Measurements from ENCODE around the gene ENTPD2. TPM values are rescaled to one million over a fixed set of nuclear protein-coding genes. Genes with fewer than 3 reads are reported as not detected.

Gene ENTPD2
- total and polyA plus RNA-seq, 4 donors: 0.09 to 0.40 (median 0.21) TPM

DNA sequence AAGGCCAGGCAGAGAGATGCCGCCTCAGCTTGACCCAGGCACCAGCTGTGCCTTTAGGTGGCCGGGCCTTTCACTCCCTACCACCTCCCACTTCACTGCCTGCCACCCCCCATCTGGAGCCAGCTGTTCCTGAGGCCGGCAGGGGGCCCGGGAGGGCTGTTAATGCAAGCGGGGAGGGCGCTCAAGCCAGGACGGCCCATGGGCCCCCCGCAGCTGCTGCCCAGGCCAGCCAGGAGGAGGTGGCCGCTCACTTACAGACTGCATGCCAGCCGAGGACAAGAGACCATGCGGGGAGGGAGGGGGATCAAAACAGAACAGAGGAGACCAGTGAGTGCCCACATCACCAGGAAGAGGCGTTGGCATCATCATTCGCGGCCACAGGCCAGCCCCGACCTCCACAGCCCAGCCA is 30.3 kb downstream of the ENTPD2 start:
- TF ChIP-seq JUND (IDR thresholded peaks at IDR 0.05): no peak
- TF ChIP-seq SP1 (IDR thresholded peaks at IDR 0.05): no peak
- TF ChIP-seq, protein P1, sequence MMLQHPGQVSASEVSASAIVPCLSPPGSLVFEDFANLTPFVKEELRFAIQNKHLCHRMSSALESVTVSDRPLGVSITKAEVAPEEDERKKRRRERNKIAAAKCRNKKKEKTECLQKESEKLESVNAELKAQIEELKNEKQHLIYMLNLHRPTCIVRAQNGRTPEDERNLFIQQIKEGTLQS (IDR thresholded peaks at IDR 0.05): no peak
- Histone ChIP-seq H3K9me3 (ENCODE audit: control insufficient read depth in 4 of 4, low read length in 3 of 4) (no peaks in the 10 kb centered on the region), H3K9ac (ENCODE audit: low read depth in 1 of 2, low read length in 2 of 2) (no peak overlapping the region), H3K36me3 (ENCODE audit: control insufficient read depth in 4 of 4, insufficient read depth in 3 of 4, low read depth in 1 of 4, low read length in 3 of 4) (no peaks in the 10 kb centered on the region), H3K4me1 (ENCODE audit: control insufficient read depth in 4 of 4, insufficient read depth in 4 of 4, low read length in 3 of 4) (peaks cover 33 to 59% (median 46%) of the 10 kb centered on the region in 4 donors), H3K4me3 (ENCODE audit: low read depth in 1 of 3, low read length in 3 of 3) (no peak overlapping the region), H3K27me3 (ENCODE audit: control insufficient read depth in 4 of 4, insufficient read depth in 4 of 4, low read length in 3 of 4) (no peaks in the 10 kb centered on the region), H3K27ac (ENCODE audit: low read depth in 1 of 2, low read length in 2 of 2) (peak overlapping the region; percentile 22 to 44)
- WGBS: 89% methylated on average over 15 of the region's 15 CpGs
- DNase-seq (ENCODE audit: low spot score): no peak

DNA sequence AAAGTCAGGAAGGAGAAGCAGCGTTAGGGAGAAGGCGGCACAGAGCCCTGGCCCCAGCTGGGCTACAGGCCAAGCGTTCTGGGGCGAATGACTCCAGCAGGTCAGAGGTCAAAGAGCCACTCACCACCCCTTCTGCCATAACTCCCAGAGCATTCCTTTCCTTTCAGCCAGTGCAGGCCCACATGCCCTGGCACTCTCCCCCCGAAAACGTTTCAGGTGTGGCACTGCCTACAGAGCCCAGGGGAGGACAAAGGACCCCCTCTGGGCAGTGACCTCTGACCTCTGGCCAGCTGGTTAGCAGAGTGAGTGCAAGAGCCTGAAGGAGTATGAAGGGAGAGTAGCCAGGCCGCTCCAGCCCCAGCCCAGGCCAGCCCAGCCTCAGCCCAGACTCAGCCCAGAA is 30.7 kb downstream of the ENTPD2 start:
- Histone ChIP-seq H3K9me3 (ENCODE audit: control insufficient read depth in 4 of 4, low read length in 3 of 4) (no peaks in the 10 kb centered on the region), H3K4me3 (ENCODE audit: low read depth in 1 of 3, low read length in 3 of 3) (no peak overlapping the region), H3K27ac (ENCODE audit: low read depth in 1 of 2, low read length in 2 of 2) (peak overlapping the region; percentile 22 to 44), H3K9ac (ENCODE audit: low read depth in 1 of 2, low read length in 2 of 2) (no peak overlapping the region), H3K36me3 (ENCODE audit: control insufficient read depth in 4 of 4, insufficient read depth in 3 of 4, low read depth in 1 of 4, low read length in 3 of 4) (no peaks in the 10 kb centered on the region), H3K27me3 (ENCODE audit: control insufficient read depth in 4 of 4, insufficient read depth in 4 of 4, low read length in 3 of 4) (no peaks in the 10 kb centered on the region), H3K4me1 (ENCODE audit: control insufficient read depth in 4 of 4, insufficient read depth in 4 of 4, low read length in 3 of 4) (peaks cover 30 to 56% (median 43%) of the 10 kb centered on the region in 4 donors)
- 42% methylated on average over 7 of the region's 7 CpGs for WGBS
- DNase-seq (ENCODE audit: low spot score): no peak
- TF ChIP-seq NR2F2 (IDR thresholded peaks at IDR 0.05): peak; percentile 97
- peak; percentile 19 for TF ChIP-seq SP1 (IDR thresholded peaks at IDR 0.05)
- TF ChIP-seq, protein P1 (IDR thresholded peaks at IDR 0.05): no peak
- peak; percentile 21 to 36 for TF ChIP-seq HNF4A (conservative IDR thresholded peaks at IDR 0.05)
- TF ChIP-seq, protein P2, sequence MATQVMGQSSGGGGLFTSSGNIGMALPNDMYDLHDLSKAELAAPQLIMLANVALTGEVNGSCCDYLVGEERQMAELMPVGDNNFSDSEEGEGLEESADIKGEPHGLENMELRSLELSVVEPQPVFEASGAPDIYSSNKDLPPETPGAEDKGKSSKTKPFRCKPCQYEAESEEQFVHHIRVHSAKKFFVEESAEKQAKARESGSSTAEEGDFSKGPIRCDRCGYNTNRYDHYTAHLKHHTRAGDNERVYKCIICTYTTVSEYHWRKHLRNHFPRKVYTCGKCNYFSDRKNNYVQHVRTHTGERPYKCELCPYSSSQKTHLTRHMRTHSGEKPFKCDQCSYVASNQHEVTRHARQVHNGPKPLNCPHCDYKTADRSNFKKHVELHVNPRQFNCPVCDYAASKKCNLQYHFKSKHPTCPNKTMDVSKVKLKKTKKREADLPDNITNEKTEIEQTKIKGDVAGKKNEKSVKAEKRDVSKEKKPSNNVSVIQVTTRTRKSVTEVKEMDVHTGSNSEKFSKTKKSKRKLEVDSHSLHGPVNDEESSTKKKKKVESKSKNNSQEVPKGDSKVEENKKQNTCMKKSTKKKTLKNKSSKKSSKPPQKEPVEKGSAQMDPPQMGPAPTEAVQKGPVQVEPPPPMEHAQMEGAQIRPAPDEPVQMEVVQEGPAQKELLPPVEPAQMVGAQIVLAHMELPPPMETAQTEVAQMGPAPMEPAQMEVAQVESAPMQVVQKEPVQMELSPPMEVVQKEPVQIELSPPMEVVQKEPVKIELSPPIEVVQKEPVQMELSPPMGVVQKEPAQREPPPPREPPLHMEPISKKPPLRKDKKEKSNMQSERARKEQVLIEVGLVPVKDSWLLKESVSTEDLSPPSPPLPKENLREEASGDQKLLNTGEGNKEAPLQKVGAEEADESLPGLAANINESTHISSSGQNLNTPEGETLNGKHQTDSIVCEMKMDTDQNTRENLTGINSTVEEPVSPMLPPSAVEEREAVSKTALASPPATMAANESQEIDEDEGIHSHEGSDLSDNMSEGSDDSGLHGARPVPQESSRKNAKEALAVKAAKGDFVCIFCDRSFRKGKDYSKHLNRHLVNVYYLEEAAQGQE (IDR thresholded peaks at IDR 0.05): no peak
- TF ChIP-seq FOXA2 (IDR thresholded peaks at IDR 0.05): no peak
- TF ChIP-seq YY1 (IDR thresholded peaks at IDR 0.05): no peak
- TF ChIP-seq GABPA (IDR thresholded peaks at IDR 0.05 in 1 of 2, conservative IDR thresholded peaks at IDR 0.05 in 1 of 2): no peak
- TF ChIP-seq, protein P3, sequence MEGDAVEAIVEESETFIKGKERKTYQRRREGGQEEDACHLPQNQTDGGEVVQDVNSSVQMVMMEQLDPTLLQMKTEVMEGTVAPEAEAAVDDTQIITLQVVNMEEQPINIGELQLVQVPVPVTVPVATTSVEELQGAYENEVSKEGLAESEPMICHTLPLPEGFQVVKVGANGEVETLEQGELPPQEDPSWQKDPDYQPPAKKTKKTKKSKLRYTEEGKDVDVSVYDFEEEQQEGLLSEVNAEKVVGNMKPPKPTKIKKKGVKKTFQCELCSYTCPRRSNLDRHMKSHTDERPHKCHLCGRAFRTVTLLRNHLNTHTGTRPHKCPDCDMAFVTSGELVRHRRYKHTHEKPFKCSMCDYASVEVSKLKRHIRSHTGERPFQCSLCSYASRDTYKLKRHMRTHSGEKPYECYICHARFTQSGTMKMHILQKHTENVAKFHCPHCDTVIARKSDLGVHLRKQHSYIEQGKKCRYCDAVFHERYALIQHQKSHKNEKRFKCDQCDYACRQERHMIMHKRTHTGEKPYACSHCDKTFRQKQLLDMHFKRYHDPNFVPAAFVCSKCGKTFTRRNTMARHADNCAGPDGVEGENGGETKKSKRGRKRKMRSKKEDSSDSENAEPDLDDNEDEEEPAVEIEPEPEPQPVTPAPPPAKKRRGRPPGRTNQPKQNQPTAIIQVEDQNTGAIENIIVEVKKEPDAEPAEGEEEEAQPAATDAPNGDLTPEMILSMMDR (IDR thresholded peaks at IDR 0.05; ENCODE audit: low read depth, low read length, missing input control): no peak
- TF ChIP-seq RXRA (IDR thresholded peaks at IDR 0.05): peak; percentile 54 to 73
- TF ChIP-seq, protein P4, sequence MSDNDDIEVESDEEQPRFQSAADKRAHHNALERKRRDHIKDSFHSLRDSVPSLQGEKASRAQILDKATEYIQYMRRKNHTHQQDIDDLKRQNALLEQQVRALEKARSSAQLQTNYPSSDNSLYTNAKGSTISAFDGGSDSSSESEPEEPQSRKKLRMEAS (IDR thresholded peaks at IDR 0.05): no peak
- TF ChIP-seq, protein P5, sequence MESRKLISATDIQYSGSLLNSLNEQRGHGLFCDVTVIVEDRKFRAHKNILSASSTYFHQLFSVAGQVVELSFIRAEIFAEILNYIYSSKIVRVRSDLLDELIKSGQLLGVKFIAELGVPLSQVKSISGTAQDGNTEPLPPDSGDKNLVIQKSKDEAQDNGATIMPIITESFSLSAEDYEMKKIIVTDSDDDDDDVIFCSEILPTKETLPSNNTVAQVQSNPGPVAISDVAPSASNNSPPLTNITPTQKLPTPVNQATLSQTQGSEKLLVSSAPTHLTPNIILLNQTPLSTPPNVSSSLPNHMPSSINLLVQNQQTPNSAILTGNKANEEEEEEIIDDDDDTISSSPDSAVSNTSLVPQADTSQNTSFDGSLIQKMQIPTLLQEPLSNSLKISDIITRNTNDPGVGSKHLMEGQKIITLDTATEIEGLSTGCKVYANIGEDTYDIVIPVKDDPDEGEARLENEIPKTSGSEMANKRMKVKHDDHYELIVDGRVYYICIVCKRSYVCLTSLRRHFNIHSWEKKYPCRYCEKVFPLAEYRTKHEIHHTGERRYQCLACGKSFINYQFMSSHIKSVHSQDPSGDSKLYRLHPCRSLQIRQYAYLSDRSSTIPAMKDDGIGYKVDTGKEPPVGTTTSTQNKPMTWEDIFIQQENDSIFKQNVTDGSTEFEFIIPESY (IDR thresholded peaks at IDR 0.05): no peak
